Gastroesophageal sphincter (tissue), 3 donors: ENCODE data around the gene CLEC19A.

Experiments used
- EP300 ChIP-seq: sonication (generic); formaldehyde crosslinking; IDR thresholded peaks from one replicate; pipeline ENCODE4 v1.6.1; 2017; ENCODE audit warnings: antibody characterized with exemption, mild to moderate bottlenecking
- POLR2A ChIP-seq, 2 donors: fragments of 450-650 bp; IDR thresholded peaks; one replicate each; pipeline ENCODE4 v1.6.1; 2017; ENCODE audit warnings: antibody characterized with exemption in 2 of 2, mild to moderate bottlenecking in 2 of 2, moderate library complexity in 1 of 2
- POLR2AphosphoS5 ChIP-seq: sonication (generic); formaldehyde crosslinking; IDR thresholded peaks from one replicate; pipeline ENCODE4 v1.6.1; 2017; ENCODE audit warnings: antibody characterized with exemption
- TF ChIP-seq, protein P1 (sequence below), 4 experiments: fragments of 200-600 bp in 2 of 4; fragments of 450-650 bp in 2 of 4; sonication (generic) in 1 of 4; IDR thresholded peaks; one replicate each; pipeline ENCODE4 v1.5.1; 2017 to 2019; ENCODE audit warnings: antibody characterized with exemption in 4 of 4, mild to moderate bottlenecking in 2 of 4, moderate library complexity in 2 of 4

DNA sequence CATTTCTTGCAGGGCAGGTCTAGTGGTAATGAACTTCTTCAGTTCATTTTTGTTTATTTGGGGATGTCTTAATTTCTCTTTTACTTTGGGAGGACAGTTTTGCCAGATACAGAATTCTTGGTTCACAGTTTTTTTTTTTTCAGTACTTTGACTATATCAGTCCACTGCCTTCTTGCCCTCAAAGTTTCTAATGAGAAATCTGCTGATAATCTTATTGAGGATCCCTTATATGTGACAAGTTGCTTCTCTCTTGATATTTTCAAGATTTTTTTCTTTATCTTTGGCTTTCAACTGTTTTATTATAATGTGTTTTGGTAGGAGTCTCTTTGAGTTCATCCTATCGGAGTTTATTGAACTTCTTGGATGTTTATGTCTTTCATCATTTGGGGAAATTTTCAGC lies 42.8 kb downstream of the CLEC19A start:
- no peak for TF ChIP-seq EP300
- no peak for TF ChIP-seq POLR2A (IDR thresholded peaks at IDR 0.05)
- TF ChIP-seq POLR2AphosphoS5 = no peak
- TF ChIP-seq, protein P1, sequence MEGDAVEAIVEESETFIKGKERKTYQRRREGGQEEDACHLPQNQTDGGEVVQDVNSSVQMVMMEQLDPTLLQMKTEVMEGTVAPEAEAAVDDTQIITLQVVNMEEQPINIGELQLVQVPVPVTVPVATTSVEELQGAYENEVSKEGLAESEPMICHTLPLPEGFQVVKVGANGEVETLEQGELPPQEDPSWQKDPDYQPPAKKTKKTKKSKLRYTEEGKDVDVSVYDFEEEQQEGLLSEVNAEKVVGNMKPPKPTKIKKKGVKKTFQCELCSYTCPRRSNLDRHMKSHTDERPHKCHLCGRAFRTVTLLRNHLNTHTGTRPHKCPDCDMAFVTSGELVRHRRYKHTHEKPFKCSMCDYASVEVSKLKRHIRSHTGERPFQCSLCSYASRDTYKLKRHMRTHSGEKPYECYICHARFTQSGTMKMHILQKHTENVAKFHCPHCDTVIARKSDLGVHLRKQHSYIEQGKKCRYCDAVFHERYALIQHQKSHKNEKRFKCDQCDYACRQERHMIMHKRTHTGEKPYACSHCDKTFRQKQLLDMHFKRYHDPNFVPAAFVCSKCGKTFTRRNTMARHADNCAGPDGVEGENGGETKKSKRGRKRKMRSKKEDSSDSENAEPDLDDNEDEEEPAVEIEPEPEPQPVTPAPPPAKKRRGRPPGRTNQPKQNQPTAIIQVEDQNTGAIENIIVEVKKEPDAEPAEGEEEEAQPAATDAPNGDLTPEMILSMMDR (IDR thresholded peaks at IDR 0.05) = no peak
